Fibroblast of villous mesenchyme (primary cell): ENCODE data around the gene FOXP2. TPM values are rescaled to one million over a fixed set of nuclear protein-coding genes. Genes with fewer than 3 reads are reported as not detected.
"Not testable (repeated sequence)": the region's sequence is repeated elsewhere in the genome, so short reads cannot be mapped to it uniquely, and the experiment has no call there.

Experiments
- DNase-seq: peaks from one replicate; pipeline ENCODE4 v3.0.0-alpha.2; 2010; ENCODE audit warnings: low read depth
- H3K4me3 ChIP-seq: 2 replicates; pipeline ENCODE4 v1.5.1; 2011; ENCODE audit warnings: low read depth, mild to moderate bottlenecking, low read length
- CTCF ChIP-seq: IDR thresholded peaks from 2 replicates; pipeline ENCODE4 v1.5.1; 2012; ENCODE audit warnings: low read depth, mild to moderate bottlenecking, low read length; ENCODE audit not compliant: insufficient read depth
- total RNA-seq: library from RNA; depleted of rRNA; stranded (reverse); fragments of >200 nt; gene quantifications from 2 replicates; pipeline ENCODE4 v1.2.3, GENCODE V29; 2012

FOXP2 gene
- total RNA-seq: 0.32 and 0.86 TPM in 2 replicates

GRCh38 chr7:114414156-114415063 is at the start of gene FOXP2:
Gene FOXP2 (plus strand): TSS chr7:114414815. CDS start chr7:114426512, 11,697 bp downstream.
- no peak for TF ChIP-seq CTCF
- DNase-seq: peak; percentile 46
- peak within 1 kb of the TSS; percentile 39 for H3K4me3 ChIP-seq

GRCh38 chr7:114365791-114366190 is 48.8 kb upstream of the FOXP2 start:
- DNase-seq: no peak
- TF ChIP-seq CTCF: no peak
- H3K4me3 ChIP-seq: no peak overlapping the region

GRCh38 chr7:114368492-114368891 is 46.1 kb upstream of the FOXP2 start:
- no peak for DNase-seq
- H3K4me3 ChIP-seq: no peak overlapping the region
- TF ChIP-seq CTCF: no peak

- TF ChIP-seq CTCF: no peak
- H3K4me3 ChIP-seq: no peak overlapping the region
- DNase-seq: no peak
Observed at GRCh38 chr7:114369294-114369693, 45.3 kb upstream of the FOXP2 start.

- no peak overlapping the region for H3K4me3 ChIP-seq
- no peak for DNase-seq
- no peak for TF ChIP-seq CTCF
Observed at GRCh38 chr7:114372619-114373018, 42.0 kb upstream of the FOXP2 start.

GRCh38 chr7:114375907-114376306 is 38.7 kb upstream of the FOXP2 start:
- no peak for DNase-seq
- no peak for TF ChIP-seq CTCF

GRCh38 chr7:114383946-114384345 is 30.7 kb upstream of the FOXP2 start:
- not testable (repeated sequence) for H3K4me3 ChIP-seq, DNase-seq

More at GRCh38 chr7:114375907-114376306, 38.7 kb upstream of the FOXP2 start:
- H3K4me3 ChIP-seq: no peak overlapping the region

GRCh38 chr7:114384346-114384745 is 30.3 kb upstream of the FOXP2 start:
- not testable (repeated sequence) for DNase-seq, H3K4me3 ChIP-seq
